NCI-H82 treated with DMSO at 0.1 percent for 48 hours (cell line): ENCODE measurements around the gene GAL3ST2.
"Not testable (repeated sequence)": the region's sequence is repeated elsewhere in the genome, so short reads cannot be mapped to it uniquely, and the experiment has no call there.

Experiments
- DNase-seq: peaks from one replicate; lab custom pipeline; 2025; ENCODE audit not compliant: unreplicated experiment; lab: John Stamatoyannopoulos, UW

Gene GAL3ST2

DNA sequence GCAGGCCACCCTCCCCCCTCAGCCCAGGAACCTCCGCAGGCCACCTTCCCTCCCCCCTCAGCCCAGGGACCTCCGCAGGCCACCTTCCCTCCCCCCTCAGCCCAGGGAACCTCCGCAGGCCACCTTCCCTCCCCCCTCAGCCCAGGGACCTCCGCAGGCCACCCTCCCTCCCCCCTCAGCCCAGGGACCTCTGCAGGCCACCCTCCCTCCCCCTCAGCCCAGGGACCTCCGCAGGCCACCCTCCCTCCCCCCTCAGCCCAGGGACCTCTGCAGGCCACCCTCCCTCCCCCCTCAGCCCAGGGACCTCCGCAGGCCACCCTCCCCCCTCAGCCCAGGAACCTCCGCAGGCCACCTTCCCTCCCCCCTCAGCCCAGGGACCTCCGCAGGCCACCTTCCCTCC, 29.6 kb downstream of the GAL3ST2 start:
- DNase-seq = not testable (repeated sequence)

- DNase-seq = no peak
Measured at GRCh38 chr2:241808051-241808720, 31.6 kb downstream of the GAL3ST2 start.

DNA sequence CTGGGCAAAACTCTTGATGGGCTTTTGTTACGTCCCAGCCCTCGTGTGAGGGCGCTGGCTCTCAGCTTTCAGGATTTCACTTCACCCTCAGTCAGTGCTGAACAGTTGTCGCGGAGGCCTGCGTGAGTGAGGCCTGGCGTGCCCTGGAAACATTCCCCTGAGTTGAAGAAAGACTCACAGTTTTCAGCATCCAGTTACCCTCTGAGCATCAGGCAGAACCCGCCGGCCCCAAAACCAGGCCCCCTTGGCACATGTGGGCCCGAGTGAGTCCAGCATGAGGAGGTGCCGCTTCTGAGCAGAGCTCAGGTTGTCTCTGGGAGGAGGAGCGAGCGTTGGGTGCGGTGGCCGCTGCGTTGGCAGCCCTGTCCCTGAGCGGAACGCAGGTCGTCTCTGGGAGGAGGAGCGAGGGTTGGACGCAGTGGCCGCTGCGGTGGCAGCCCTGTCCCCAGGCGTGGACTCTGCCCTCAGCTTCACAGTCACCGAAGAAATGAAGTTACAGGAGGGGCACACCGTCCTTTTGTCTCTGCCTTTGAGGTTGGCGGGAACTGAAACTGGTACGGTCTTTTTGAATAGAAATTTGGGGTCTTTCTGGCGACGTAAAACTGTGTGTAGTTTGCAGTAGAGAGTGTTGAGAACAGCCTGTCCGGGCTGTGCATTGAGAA, 32.2 kb downstream of the GAL3ST2 start, which contains the start of gene NEU4:
TSS of gene NEU4 (plus strand) at position 473 of the 662 bp plus-strand sequence. CDS start 5,292 bp downstream, outside the sequence.
- no peak for DNase-seq

DNA sequence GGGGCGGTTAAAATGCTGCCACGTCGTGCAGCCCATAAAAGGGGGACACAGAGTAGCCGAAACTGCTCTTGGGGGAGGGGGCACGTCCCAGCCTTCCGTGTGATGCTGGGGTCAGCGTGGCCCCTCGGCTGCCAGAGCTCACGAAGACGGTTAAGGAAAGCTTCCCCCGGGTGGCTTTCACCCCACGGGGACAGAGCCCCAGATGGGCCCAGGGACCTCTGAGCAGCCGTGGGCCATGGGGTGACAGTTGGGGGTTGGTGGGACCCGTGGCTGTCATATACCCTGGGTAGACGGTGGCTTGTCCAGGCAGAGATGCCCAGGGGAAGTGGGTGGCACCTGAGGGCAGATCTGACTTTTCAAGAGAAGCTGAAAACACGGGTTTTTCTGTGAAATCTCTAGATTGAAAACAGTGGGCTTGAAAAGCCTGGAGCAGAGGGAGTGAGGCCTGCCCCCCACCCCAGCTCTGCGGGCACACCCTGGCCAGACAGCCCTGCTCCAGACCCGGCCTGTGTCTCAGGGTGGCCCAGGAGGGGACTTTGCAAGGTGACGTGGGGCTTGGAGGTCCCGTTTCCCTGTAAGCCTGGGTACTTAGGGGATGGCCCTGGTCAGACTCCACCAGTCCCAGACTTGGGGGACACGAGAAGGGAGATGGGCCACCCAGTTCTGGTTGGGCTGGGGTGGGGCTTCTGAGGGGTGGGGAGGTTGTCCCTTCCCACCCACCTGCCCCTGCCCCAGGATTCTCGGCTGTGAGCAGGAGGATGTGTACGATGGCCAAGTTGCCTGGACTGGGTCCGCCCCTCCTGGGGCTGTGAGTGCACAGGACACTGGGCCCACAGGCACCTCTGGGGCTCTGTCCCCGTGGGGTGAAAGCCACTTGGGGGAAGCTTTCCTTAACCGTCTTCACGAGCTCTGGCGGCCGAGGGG, 33.0 kb downstream of the GAL3ST2 start:
- no peak for DNase-seq

GRCh38 chr2:241810307-241811200, 33.9 kb downstream of the GAL3ST2 start:
- no peak for DNase-seq

DNA sequence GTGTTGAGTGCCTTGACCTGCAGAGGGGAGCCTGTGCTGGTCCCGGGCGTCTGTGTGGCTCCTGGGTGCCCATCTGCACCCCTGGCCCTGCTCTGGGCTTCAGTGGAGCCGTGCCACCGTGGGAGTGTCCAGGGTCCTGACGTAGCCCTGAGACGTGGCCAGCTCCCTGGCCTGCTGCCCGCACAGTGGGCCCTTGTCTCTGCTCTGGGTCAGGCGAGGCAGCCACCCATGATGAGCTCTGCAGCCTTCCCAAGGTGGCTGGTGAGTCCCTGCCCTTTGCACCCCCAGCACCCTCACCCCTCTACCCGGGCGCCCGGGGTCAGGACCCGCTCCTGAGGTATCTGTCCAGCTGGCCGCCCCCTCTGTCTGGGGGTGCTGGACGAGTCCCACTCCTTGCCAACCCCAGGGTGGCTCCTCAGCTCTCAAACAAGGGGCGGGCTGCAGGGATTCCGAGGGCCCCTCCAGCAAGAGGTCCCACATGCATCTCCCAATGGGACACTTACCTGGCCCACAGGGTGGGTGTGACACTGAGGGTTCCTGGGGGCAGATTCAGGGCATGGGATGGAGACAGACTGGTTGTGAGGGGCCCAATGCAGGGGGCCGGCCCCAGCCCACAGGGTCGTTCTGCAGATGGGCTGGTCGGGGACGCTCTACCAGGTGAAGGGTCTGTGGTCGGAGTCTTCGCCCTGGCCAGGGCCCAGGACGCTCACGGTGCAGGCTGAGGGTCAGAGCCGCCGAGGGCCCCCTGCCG, 34.8 kb downstream of the GAL3ST2 start:
- DNase-seq = no peak

- no peak for DNase-seq
Measured at GRCh38 chr2:241811952-241812729, 35.5 kb downstream of the GAL3ST2 start.

DNA sequence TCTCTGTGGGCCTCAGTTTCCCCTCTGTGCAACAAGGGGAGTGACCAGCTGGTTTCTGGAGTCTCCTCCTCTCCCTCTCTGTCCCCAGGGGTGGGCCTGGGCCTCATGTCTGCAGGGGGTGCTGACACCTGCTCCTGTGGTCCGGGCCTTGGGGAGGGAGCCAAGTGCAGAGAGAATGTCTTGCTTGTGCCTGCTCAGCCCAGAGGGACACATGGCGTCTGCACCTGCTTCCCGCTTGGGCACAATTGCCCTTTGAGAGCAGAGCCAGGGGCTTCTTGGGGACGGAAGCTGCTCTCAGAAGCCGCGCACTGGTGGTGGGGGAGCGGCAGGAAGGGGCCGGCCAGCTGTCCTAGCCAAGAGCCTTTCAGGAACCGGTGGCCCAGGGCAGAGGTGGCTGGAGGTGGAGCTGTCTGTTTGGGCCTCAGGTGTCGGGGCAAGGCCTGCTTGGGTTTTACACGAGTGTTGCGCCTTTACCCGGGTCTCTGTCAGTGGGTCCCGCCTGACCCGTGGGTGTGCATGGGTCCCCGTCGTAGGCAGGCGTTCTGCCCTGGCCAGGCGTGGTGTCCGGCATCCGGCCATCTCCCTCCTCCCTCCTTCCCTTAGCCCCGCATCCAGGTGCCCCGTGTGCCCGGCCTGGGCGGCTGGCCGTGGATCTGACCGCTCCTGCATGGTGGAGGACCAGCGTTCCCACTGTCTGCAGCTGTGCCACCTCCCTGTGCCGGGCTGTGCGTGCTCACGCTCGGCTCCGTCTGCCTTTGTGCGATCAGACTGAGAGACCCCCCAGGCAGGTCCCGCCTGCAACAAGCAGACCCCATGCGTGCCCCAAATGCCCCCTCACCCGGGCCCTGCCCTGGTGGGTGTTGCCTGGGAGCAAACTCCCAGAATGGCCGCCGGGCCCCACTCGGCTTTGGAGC, 36.4 kb downstream of the GAL3ST2 start:
- DNase-seq = no peak

DNA sequence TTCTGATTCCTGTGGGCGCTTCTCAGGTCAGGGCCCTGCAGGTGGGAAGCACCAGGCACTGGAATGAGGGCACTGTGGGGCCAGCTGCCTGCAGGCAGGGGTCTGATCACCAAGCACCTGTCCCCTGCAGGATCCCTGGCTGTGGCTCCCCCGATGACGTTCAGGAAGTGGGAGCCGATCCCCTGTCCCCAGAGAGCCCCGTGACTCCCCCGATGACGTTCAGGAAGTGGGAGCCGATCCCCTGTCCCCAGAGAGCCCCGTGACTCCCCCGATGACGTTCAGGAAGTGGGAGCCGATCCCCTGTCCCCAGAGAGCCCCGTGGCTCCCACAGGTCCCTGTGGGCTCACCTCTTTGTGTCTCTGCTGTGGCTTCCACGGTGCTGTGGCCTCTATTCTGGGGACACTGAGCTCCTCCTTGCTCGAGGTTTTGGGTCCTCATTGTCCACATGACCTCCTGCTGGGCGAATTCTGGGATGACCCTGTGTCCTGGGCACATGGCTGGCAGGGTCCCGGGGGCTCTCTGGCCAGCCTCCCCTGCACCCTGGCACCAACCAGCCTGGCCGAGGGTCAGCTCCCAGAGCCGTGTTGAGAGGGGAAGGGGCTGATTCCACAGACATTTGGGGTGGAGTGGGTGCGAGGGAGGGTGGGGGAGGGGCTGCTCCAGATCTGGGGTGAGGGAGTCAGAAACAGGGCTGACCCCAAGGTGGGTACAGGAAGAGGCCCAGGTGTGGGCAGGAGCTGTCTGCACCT, 37.2 kb downstream of the GAL3ST2 start:
- DNase-seq = no peak

DNA sequence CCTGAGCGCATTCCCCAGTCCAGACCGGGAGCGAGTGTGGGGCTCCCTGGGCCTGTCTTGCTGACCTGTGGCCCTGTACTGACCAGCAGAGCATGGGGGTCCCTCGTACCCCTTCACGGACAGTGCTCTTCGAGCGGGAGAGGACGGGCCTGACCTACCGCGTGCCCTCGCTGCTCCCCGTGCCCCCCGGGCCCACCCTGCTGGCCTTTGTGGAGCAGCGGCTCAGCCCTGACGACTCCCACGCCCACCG, 37.7 kb downstream of the GAL3ST2 start:
- no peak for DNase-seq

- DNase-seq = no peak
Measured at GRCh38 chr2:241814643-241815476, 38.2 kb downstream of the GAL3ST2 start.

DNA sequence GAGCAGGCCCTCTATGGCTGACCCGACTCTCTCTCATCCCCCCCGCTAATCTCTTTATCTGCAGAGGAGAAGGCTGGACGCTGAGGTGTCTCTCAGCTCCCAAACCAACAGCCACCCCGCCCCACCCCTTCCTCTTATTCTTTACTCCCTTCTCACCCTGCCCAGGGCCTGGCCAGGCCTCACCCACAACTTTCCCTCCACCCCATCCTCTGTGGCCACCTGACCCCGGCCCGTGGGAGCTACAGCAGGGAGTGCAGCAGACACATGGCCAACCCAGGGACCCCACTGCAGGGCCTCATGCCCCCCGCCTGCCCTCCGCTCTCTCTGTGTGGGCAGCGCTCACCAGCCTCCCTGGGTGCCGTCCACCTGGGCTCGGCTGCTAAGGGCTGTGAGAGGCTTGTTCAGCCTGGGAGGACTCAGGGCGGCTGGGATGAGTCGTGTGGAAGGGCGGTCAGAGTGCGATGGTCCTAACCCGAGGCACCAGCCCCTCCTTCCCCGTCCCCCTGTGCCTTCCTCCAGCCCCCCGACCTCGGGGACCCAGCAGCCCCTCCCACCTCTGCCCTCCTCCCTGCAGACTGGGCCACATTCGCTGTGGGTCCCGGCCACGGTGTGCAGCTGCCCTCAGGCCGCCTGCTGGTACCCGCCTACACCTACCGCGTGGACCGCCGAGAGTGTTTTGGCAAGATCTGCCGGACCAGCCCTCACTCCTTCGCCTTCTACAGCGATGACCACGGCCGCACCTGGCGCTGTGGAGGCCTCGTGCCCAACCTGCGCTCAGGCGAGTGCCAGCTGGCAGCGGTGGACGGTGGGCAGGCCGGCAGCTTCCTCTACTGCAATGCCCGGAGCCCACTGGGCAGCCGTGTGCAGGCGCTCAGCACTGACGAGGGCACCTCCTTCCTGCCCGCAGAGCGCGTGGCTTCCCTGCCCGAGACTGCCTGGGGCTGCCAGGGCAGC, 39.1 kb downstream of the GAL3ST2 start:
- DNase-seq = no peak

DNA sequence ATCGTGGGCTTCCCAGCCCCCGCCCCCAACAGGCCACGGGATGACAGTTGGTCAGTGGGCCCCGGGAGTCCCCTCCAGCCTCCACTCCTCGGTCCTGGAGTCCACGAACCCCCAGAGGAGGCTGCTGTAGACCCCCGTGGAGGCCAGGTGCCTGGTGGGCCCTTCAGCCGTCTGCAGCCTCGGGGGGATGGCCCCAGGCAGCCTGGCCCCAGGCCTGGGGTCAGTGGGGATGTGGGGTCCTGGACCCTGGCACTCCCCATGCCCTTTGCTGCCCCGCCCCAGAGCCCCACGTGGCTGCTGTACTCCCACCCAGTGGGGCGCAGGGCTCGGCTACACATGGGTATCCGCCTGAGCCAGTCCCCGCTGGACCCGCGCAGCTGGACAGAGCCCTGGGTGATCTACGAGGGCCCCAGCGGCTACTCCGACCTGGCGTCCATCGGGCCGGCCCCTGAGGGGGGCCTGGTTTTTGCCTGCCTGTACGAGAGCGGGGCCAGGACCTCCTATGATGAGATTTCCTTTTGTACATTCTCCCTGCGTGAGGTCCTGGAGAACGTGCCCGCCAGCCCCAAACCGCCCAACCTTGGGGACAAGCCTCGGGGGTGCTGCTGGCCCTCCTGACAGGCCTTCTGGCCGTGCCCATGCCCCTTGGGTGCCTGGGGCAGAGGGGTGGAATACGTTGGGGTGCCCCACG, 40.0 kb downstream of the GAL3ST2 start:
- DNase-seq = no peak

DNA sequence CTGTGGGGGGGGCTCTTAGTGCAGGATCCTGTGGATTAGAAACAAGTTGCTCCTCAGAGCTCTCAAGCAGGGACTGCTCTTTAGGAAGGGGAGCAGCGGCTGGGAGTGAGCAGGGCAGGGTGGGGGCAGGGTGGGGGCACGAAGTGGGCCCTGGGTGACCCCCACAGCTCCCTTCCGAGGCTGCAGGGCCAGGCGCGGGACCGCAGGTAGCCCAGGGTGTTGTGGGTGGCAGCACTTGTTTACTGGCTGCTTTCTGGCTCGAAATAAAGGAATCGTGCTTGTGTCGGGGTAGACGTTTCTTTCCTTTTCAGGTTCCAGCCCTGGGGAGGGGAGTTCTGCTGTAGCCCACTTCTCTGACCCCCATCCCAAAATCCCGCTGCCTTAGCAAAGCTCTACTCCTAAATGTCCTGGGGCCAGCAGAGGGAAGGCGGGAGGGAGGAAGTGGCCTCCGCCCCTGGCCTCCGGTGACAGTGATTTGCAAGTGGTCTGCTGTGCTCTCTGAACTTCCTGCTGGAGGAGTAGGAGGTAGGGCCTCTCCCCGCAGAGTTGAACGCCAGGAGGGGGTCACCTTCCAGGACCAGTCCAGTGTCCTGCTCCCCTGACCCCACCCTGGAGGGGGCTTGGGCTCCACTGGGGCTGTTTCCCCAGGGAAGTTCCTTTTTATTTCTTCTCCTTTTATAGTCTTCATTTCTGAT, 40.7 kb downstream of the GAL3ST2 start:
- DNase-seq = no peak

- DNase-seq = not testable (repeated sequence)
Measured at GRCh38 chr2:241817821-241818215, 41.2 kb downstream of the GAL3ST2 start.
